ENCODE results near the gene LY6G5B. TPM values are rescaled to one million over a fixed set of nuclear protein-coding genes. Genes with fewer than 3 reads are reported as not detected.

LY6G5B gene
- total RNA-seq, 4 donors from 2014 or later: 0.10 to 9.3 (median 3.9) TPM

- Histone ChIP-seq H3K27ac (peak overlapping the region in 3 of 4 donors; percentile 9 to 19 (median 17)), H3K36me3 (peaks cover 0 to 39% of the 10 kb centered on the region in 2 donors), H3K4me1 (peaks cover 8 to 77% (median 45%) of the 10 kb centered on the region in 3 donors), H3K9me3 (no peaks in the 10 kb centered on the region), H3K27me3 (no peaks in the 10 kb centered on the region), H3K4me3 (no peak overlapping the region)
- 97 to 100% methylated on average over 2 to 5 of the region's 12 CpGs for WGBS, 2 donors (ENCODE audit: low coverage in 1 of 2)
- ATAC-seq: no peak
- TF ChIP-seq CTCF (IDR thresholded peaks at IDR 0.05) (no peak), EP300 (IDR thresholded peaks at IDR 0.05) (no peak), POLR2A (IDR thresholded peaks at IDR 0.05) (no peak), POLR2AphosphoS5 (IDR thresholded peaks at IDR 0.05) (no peak)
Measured at GRCh38 chr6:31662124-31662723, 7.6 kb upstream of the LY6G5B start.

- H3K27ac ChIP-seq: peak overlapping the region; percentile 95 to 98 (median 96)
- WGBS, 2 donors (ENCODE audit: low coverage in 1 of 2): 17 to 57% methylated on average over 1 to 2 of the region's 9 CpGs
- H3K27me3 ChIP-seq: no peaks in the 10 kb centered on the region
- H3K36me3 ChIP-seq: peaks cover 0 to 39% of the 10 kb centered on the region in 2 donors
- ATAC-seq: no peak
- peak overlapping the region; percentile 55 to 67 for H3K4me3 ChIP-seq
- peaks cover 8 to 77% (median 42%) of the 10 kb centered on the region in 3 donors for H3K4me1 ChIP-seq
- no peaks in the 10 kb centered on the region for H3K9me3 ChIP-seq
- TF ChIP-seq POLR2A (IDR thresholded peaks at IDR 0.05) (no peak), POLR2AphosphoS5 (IDR thresholded peaks at IDR 0.05) (no peak), EP300 (IDR thresholded peaks at IDR 0.05) (no peak), CTCF (IDR thresholded peaks at IDR 0.05) (no peak)
Measured at GRCh38 chr6:31663126-31663960, 6.4 kb upstream of the LY6G5B start.

- Histone ChIP-seq H3K9me3 (no peaks in the 10 kb centered on the region), H3K27ac (peak overlapping the region; percentile 95 to 98 (median 96)), H3K27me3 (no peaks in the 10 kb centered on the region), H3K4me1 (peaks cover 3 to 77% (median 34%) of the 10 kb centered on the region in 3 donors), H3K36me3 (peaks cover 0 to 45% of the 10 kb centered on the region in 2 donors), H3K4me3 (peak overlapping the region; percentile 55 to 67)
- 0 to 3% methylated on average over 7 to 9 of the region's 17 CpGs for WGBS, 2 donors (ENCODE audit: low coverage in 1 of 2)
- TF ChIP-seq EP300 (IDR thresholded peaks at IDR 0.05): no peak
- TF ChIP-seq POLR2AphosphoS5 (IDR thresholded peaks at IDR 0.05): no peak
- no peak for TF ChIP-seq POLR2A (IDR thresholded peaks at IDR 0.05)
- TF ChIP-seq CTCF (IDR thresholded peaks at IDR 0.05): no peak
- ATAC-seq: peak; percentile 21
Measured at GRCh38 chr6:31663961-31664789, 5.6 kb upstream of the LY6G5B start.

- H3K27me3 ChIP-seq: no peaks in the 10 kb centered on the region
- 0% methylated on average over 14 to 19 of the region's 39 CpGs for WGBS, 2 donors (ENCODE audit: low coverage in 1 of 2)
- TF ChIP-seq POLR2A (IDR thresholded peaks at IDR 0.05): peak in 1 of 2 donors; percentile 30
- TF ChIP-seq POLR2AphosphoS5 (IDR thresholded peaks at IDR 0.05): peak; percentile 76
- no peak for TF ChIP-seq EP300 (IDR thresholded peaks at IDR 0.05)
- peak; percentile 59 for ATAC-seq
- H3K4me3 ChIP-seq: peak within 1 kb of the TSS; percentile 55 to 67
- H3K4me1 ChIP-seq: peaks cover 0 to 77% (median 28%) of the 10 kb centered on the region in 3 donors
- peak within 1 kb of the TSS; percentile 95 to 98 (median 96) for H3K27ac ChIP-seq
- H3K9me3 ChIP-seq: no peaks in the 10 kb centered on the region
- peaks cover 0 to 53% of the 10 kb centered on the region in 2 donors for H3K36me3 ChIP-seq
Measured at GRCh38 chr6:31664790-31665500, 4.8 kb upstream of the LY6G5B start, which contains the start of gene GPANK1. Gene GPANK1 (minus strand): TSS chr6:31664997. CDS start chr6:31664478, 519 bp downstream.
